ENCODE results near the gene LAT.

DNA sequence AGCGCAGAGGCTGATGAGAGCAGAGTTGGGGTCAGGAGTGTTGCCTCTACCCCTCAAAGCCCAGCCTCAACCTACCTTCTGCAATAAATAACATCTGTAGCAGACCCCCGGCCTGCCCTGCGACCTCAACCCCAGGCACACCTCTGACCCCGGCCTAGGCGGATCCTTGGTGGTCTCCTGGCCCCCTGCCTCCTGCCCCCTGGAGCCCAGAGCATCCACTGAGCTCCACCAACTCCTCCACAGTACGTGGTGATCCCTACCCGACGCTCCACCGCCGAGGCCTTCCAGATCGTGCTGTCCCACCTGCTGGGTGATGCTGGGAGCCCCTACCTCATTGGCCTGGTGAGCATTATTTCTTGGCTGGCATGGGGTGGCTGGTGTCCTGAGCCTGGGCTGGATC, 1.9 kb upstream of the LAT start:
- TF ChIP-seq, protein P1, sequence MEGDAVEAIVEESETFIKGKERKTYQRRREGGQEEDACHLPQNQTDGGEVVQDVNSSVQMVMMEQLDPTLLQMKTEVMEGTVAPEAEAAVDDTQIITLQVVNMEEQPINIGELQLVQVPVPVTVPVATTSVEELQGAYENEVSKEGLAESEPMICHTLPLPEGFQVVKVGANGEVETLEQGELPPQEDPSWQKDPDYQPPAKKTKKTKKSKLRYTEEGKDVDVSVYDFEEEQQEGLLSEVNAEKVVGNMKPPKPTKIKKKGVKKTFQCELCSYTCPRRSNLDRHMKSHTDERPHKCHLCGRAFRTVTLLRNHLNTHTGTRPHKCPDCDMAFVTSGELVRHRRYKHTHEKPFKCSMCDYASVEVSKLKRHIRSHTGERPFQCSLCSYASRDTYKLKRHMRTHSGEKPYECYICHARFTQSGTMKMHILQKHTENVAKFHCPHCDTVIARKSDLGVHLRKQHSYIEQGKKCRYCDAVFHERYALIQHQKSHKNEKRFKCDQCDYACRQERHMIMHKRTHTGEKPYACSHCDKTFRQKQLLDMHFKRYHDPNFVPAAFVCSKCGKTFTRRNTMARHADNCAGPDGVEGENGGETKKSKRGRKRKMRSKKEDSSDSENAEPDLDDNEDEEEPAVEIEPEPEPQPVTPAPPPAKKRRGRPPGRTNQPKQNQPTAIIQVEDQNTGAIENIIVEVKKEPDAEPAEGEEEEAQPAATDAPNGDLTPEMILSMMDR (IDR thresholded peaks at IDR 0.05; ENCODE audit: insufficient read depth, low read length), result no peak
- TF ChIP-seq, protein P2, sequence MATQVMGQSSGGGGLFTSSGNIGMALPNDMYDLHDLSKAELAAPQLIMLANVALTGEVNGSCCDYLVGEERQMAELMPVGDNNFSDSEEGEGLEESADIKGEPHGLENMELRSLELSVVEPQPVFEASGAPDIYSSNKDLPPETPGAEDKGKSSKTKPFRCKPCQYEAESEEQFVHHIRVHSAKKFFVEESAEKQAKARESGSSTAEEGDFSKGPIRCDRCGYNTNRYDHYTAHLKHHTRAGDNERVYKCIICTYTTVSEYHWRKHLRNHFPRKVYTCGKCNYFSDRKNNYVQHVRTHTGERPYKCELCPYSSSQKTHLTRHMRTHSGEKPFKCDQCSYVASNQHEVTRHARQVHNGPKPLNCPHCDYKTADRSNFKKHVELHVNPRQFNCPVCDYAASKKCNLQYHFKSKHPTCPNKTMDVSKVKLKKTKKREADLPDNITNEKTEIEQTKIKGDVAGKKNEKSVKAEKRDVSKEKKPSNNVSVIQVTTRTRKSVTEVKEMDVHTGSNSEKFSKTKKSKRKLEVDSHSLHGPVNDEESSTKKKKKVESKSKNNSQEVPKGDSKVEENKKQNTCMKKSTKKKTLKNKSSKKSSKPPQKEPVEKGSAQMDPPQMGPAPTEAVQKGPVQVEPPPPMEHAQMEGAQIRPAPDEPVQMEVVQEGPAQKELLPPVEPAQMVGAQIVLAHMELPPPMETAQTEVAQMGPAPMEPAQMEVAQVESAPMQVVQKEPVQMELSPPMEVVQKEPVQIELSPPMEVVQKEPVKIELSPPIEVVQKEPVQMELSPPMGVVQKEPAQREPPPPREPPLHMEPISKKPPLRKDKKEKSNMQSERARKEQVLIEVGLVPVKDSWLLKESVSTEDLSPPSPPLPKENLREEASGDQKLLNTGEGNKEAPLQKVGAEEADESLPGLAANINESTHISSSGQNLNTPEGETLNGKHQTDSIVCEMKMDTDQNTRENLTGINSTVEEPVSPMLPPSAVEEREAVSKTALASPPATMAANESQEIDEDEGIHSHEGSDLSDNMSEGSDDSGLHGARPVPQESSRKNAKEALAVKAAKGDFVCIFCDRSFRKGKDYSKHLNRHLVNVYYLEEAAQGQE (IDR thresholded peaks at IDR 0.05; ENCODE audit: insufficient replicate concordance, low read depth), result no peak

All from HL-60 (cell line).